ENCODE data around the gene FGFR4.

Gene FGFR4

DNA sequence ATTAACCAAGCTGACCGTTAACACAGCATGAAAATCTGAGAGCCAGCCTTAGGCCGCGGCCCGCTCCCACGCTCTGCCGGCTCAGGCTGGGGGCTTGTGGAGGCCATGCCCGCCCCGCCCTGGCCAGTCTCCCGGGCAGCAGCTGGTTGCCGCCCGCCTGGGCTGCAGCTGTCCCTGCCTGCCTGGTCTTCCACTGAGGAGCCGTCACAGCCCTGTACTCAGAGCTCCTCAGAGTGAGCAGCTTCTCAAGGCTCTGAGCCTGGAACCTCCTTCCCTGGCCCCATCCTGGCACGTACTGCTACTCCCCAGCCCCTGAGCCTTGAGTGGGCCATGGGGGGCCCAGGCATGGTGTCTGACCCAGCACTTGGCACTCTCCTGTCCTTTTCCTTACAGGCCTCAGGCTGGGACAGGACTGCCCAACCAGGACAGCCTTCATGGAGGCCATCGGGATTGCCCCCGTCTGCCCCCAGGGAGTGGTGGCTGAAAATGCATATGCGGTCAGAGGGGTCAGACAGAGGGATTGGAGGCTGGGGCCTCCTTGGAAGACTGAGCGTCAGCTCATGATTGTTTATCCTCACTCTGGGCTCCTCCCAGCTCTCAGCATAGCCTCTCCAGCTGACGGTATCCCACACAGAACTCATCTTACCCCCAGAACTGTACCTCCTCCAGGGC is 11.9 kb downstream of the FGFR4 start:
- CTCF ChIA-PET = interaction anchor here (1.7 to 3.5 kb wide), 2 partner anchors 12 to 14 kb away, joined by 4 to 31 read pairs; partner anchors contain the start of gene FGFR4

DNA sequence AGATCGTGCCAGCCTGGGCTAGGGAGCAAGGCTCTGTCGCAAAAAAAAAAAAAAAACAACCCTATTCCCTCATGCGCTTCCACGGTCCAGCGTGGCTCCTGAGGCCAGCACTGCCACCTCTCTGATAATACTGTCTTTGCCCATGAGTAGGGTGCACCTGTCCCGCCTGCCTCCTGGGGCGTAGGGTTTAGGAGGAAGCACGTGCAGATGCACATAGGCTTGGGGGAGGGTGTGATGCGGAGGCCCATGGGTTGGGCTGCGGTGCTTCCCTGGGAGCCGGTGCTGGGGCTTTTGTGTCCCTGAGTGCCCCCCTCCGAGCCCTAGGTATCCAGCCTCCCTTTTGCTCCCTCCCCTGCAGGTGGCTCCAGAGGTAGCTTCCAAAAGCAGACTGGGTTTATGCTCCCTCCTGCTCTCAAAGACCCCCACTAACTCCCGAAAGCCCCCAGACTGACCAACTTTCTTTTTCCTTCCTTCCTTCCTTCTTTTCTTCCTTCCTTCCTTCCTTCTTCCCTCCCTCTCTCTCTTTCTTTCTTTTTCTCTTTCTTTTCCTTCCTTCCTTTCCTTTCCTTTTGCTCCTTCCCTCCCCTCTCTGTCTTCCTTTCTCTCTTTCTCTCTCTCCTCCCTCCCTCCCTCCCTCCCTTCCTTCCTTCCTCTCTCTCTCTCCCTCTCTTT is 12.8 kb downstream of the FGFR4 start:
- TF ChIP-seq, protein P1, sequence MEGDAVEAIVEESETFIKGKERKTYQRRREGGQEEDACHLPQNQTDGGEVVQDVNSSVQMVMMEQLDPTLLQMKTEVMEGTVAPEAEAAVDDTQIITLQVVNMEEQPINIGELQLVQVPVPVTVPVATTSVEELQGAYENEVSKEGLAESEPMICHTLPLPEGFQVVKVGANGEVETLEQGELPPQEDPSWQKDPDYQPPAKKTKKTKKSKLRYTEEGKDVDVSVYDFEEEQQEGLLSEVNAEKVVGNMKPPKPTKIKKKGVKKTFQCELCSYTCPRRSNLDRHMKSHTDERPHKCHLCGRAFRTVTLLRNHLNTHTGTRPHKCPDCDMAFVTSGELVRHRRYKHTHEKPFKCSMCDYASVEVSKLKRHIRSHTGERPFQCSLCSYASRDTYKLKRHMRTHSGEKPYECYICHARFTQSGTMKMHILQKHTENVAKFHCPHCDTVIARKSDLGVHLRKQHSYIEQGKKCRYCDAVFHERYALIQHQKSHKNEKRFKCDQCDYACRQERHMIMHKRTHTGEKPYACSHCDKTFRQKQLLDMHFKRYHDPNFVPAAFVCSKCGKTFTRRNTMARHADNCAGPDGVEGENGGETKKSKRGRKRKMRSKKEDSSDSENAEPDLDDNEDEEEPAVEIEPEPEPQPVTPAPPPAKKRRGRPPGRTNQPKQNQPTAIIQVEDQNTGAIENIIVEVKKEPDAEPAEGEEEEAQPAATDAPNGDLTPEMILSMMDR (conservative IDR thresholded peaks at IDR 0.05; ENCODE audit: low read depth) = no peak
- POLR2A ChIA-PET (ENCODE audit: low non-redundant PET) = no interaction called here
- CTCF ChIA-PET = interaction anchor here (0.6 to 3.5 kb wide), 3 partner anchors 13 to 295 kb away, joined by 3 to 31 read pairs (median 4); partner anchors contain the start of gene FGFR4
- no peak overlapping the region for H3K27ac ChIP-seq
- no peak for DNase-seq (ENCODE audit: low spot score)

More for the DNA sequence above, 11.9 kb downstream of the FGFR4 start:
- TF ChIP-seq, protein P1 (conservative IDR thresholded peaks at IDR 0.05; ENCODE audit: low read depth) = no peak
- POLR2A ChIA-PET (ENCODE audit: low non-redundant PET) = no interaction called here
- no peak for DNase-seq (ENCODE audit: low spot score)
- no peak overlapping the region for H3K27ac ChIP-seq

DNA sequence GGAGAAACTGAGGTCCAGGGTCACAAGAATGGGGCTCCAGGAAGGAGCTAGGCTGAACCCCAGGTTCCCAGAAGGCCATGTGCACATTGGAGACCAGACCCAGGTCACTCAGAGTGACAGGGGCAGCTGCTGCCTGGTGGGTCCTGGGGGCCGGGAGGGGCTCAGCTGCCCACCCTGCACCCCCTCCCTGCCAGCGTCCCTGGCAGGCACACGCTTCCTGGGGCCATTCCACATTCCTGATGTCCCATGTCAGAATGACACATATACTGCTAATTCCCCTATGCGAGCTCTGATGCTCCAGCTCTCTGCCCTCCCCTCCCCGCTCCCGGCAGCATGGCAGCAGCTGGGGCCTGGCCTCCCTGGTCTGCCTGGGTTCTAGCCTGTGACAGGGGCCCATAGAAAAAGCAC is 14.0 kb downstream of the FGFR4 start:
- ChIA-PET POLR2A (ENCODE audit: low non-redundant PET) (no interaction called here), CTCF (interaction anchor here (1.0 kb wide), 1 partner anchor 440 kb away, joined by 3 read pairs; no protein-coding TSS in a partner anchor)
- H3K27ac ChIP-seq = no peak overlapping the region
- DNase-seq (ENCODE audit: low spot score) = no peak
- TF ChIP-seq, protein P1 (conservative IDR thresholded peaks at IDR 0.05; ENCODE audit: low read depth) = no peak

DNA sequence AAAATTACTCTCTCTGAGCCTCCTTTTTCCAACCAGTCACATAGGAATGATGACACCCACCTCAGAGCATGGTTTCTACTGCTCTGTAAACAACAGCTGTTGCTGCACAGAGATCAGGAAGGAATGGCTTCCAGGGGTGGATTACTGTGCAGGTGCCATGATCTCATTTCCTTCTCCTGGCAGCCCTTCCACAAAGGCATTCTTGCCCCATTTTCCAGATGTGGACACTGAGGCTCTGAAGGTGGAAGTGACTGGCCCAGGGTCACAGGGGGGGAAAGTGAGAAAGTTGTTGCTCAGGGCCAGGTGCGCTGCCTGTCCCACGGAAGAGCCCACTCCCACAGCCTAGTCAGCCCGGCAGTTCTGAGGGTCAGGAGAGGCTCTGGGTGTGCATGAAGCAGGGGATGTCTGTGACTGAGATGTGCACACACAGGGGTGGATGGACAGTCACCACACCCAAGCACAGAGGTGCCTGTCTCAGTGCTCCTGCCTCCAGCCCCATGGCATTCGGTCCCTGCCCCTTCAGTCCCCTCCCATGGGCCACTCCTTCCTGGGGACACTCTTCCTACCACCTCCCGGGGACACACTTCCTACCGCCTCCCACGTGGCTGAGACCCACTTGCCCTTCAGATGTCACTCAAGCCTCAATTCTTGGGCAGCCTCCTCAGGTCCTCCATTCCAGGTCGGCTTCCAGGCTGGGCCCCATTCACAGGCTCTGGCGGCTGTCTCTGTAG is 17.0 kb downstream of the FGFR4 start:
- POLR2A ChIA-PET (ENCODE audit: low non-redundant PET) = no interaction called here
- DNase-seq (ENCODE audit: low spot score) = no peak
- TF ChIP-seq, protein P1 (conservative IDR thresholded peaks at IDR 0.05; ENCODE audit: low read depth) = no peak
- no peak overlapping the region for H3K27ac ChIP-seq
- CTCF ChIA-PET = interaction anchor here (0.7 kb wide), 1 partner anchor 443 kb away, joined by 4 read pairs; no protein-coding TSS in a partner anchor

DNA sequence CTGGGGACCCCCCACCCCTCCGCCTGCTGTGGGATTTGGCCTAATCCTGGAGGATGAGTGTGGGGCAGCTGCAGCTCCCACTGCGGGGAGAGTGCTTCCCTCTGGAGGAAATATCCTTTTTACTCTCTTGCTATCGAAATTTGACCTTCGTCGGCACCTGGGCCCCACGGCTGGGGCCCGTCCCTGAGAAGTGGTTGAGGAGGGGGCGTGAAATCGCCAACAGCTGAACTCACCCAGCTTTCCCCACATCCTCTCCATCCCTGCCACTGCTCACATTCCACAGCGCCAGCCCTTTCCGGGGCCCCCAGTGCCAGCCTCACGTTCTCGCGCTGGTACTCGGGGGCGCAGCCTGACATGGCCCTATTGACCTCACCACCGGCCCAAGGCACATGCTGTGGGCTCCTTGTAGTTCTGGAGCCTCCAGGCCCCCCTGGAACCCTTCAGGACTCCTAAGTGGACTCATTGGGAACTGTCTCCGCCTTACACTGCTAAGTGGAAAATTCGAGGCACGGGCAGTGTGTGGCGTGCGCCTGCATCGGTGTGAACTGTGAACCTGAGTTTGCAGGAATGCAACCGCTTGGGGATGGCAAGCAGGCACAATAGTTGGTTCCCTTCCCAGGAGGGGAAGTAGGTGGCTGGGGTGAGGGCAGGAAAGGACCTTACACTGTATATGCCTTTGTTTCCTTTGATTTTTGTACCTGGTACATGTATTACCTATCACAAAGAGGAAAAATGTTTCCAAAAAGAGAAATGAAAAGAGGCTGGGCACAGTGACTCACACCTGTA is 19.2 kb downstream of the FGFR4 start:
- CTCF ChIA-PET = interaction anchor here (0.7 to 1.3 kb wide), 2 partner anchors 9 to 14 kb away, joined by 3 read pairs; no protein-coding TSS in a partner anchor
- POLR2A ChIA-PET (ENCODE audit: low non-redundant PET) = no interaction called here
- TF ChIP-seq, protein P1 (conservative IDR thresholded peaks at IDR 0.05; ENCODE audit: low read depth) = no peak
- DNase-seq (ENCODE audit: low spot score) = no peak
- no peak overlapping the region for H3K27ac ChIP-seq
